DMS53 treated with DMSO at 0.1 percent for 48 hours (cell line): ENCODE measurements around the gene FAM174A.

Experiments
- DNase-seq: peaks from one replicate; lab custom pipeline; 2025; ENCODE audit not compliant: unreplicated experiment; lab: John Stamatoyannopoulos, UW

Gene FAM174A

GRCh38 chr5:100535060-100536005 lies at the start of gene FAM174A:
TSS of gene FAM174A (plus strand) at chr5:100535374. CDS start at chr5:100535531, 157 bp downstream.
- peak; percentile 93 for DNase-seq

- no peak for DNase-seq
Measured at GRCh38 chr5:100493996-100494395, 41.2 kb upstream of the FAM174A start.

GRCh38 chr5:100496296-100496695 lies 38.9 kb upstream of the FAM174A start:
- DNase-seq: peak; percentile 87

- no peak for DNase-seq
Measured at GRCh38 chr5:100502684-100503083, 32.5 kb upstream of the FAM174A start.

GRCh38 chr5:100505984-100506670 lies 29.0 kb upstream of the FAM174A start:
- DNase-seq: no peak

- DNase-seq: no peak
Measured at GRCh38 chr5:100516285-100516684, 18.9 kb upstream of the FAM174A start.

- DNase-seq: peak; percentile 98
Measured at GRCh38 chr5:100517301-100517974, 17.7 kb upstream of the FAM174A start.

GRCh38 chr5:100518377-100518776 lies 16.8 kb upstream of the FAM174A start:
- DNase-seq: peak; percentile 17

GRCh38 chr5:100519075-100519474 lies 16.1 kb upstream of the FAM174A start:
- DNase-seq: no peak

GRCh38 chr5:100520348-100520747 lies 14.8 kb upstream of the FAM174A start:
- DNase-seq: no peak

GRCh38 chr5:100537946-100538345 lies 2.8 kb downstream of the FAM174A start:
- no peak for DNase-seq

- no peak for DNase-seq
Measured at GRCh38 chr5:100539519-100539918, 4.3 kb downstream of the FAM174A start.

- no peak for DNase-seq
Measured at GRCh38 chr5:100542086-100542485, 6.9 kb downstream of the FAM174A start.

GRCh38 chr5:100546001-100546400 lies 10.8 kb downstream of the FAM174A start:
- no peak for DNase-seq

- DNase-seq: no peak
Measured at GRCh38 chr5:100550531-100551051, 15.4 kb downstream of the FAM174A start.

GRCh38 chr5:100551183-100551582 lies 16.0 kb downstream of the FAM174A start:
- no peak for DNase-seq

GRCh38 chr5:100553209-100553608 lies 18.0 kb downstream of the FAM174A start:
- DNase-seq: no peak

- no peak for DNase-seq
Measured at GRCh38 chr5:100560860-100561259, 25.7 kb downstream of the FAM174A start.

GRCh38 chr5:100562821-100563220 lies 27.6 kb downstream of the FAM174A start:
- DNase-seq: no peak

GRCh38 chr5:100566382-100567141 lies 31.4 kb downstream of the FAM174A start:
- DNase-seq: no peak

- no peak for DNase-seq
Measured at GRCh38 chr5:100574716-100575115, 39.5 kb downstream of the FAM174A start.
